GM12874 (cell line): ENCODE results near the gene SMC1A.

ENCODE experiments used
- CTCF ChIP-seq: IDR thresholded peaks from 2 replicates; pipeline ENCODE4 v1.5.1; 2011; ENCODE audit warnings: low read depth, mild to moderate bottlenecking, control low read depth, low read length, moderate library complexity; ENCODE audit not compliant: insufficient read depth

Gene SMC1A

GRCh38 chrX:53332204-53332603 is 90.2 kb downstream of the SMC1A start:
- no peak for TF ChIP-seq CTCF

- TF ChIP-seq CTCF = no peak
Observed at GRCh38 chrX:53330331-53330730, 92.1 kb downstream of the SMC1A start.

GRCh38 chrX:53324803-53325202 is 97.7 kb downstream of the SMC1A start:
- no peak for TF ChIP-seq CTCF
